Measurements from ENCODE around the gene RAB37. TPM values are rescaled to one million over a fixed set of nuclear protein-coding genes. Genes with fewer than 3 reads are reported as not detected.

The RAB37 gene
- total and polyA plus RNA-seq, 2 of the 13 experiments (the other 11 are each of a cell fraction or from before 2014, with no cell fraction given) = 0.91 to 3.7 TPM

- peaks cover 86% of the 10 kb centered on the region for H4K20me1 ChIP-seq (ENCODE audit: insufficient read depth, low read length)
- in situ Hi-C loops (cut with HindIII; ENCODE audit: extremely low pct_ligation_motif_present, low pct_unique_long_range_greater_than_20kb) = loop anchor here (10.0 kb wide), 1 partner anchor 323 kb away; the partner anchor contains the start of gene GPRC5C
Observed at GRCh38 chr17:74757502-74757901, 20.4 kb downstream of the RAB37 start.

More at GRCh38 chr17:74757502-74757901, 20.4 kb downstream of the RAB37 start:
- Histone ChIP-seq H3K79me2 (ENCODE audit: insufficient read depth, low read length) (peaks cover 98% of the 10 kb centered on the region), H3K4me1 (ENCODE audit: insufficient read depth, low read length) (peaks cover 100% of the 10 kb centered on the region), H2AFZ (ENCODE audit: low read length) (no peak overlapping the region), H3K4me3 (replicated peaks in 1 of 3; ENCODE audit: insufficient read depth in 1 of 3, low read depth in 2 of 3, low read length in 3 of 3) (peak overlapping the region in 1 of 3 experiments; percentile 49; a peak in 1 of 6 replicates), H3K9ac (ENCODE audit: insufficient read depth, low read depth, low read length) (peak overlapping the region; percentile 35; the same call in 1 of the 2 replicates), H3K4me2 (ENCODE audit: low read depth, low read length) (peak overlapping the region; percentile 92), H3K36me3 (replicated peaks in 1 of 2; ENCODE audit: control insufficient read depth in 1 of 2, insufficient read depth in 2 of 2, low read length in 2 of 2) (peaks cover 31 to 53% of the 10 kb centered on the region in 2 experiments), H3K27ac (ENCODE audit: extremely low read length, insufficient read depth, low read length) (peak overlapping the region; percentile 64), H3K27me3 (ENCODE audit: control insufficient read depth in 1 of 2, insufficient read depth in 2 of 2, low read length in 2 of 2) (no peaks in the 10 kb centered on the region), H3K9me3 (ENCODE audit: low read length) (no peaks in the 10 kb centered on the region)
- no TSS peak for BruUV-seq (replicated peaks)
- FAIRE-seq (no peak), ATAC-seq (no peak), DNase-seq (ENCODE audit: low spot score) (no peak)
- 88% methylated on average over 2 of the region's 3 CpGs for WGBS (ENCODE audit: low lambda C conversion rate)
- ChIA-PET CTCF (ENCODE audit: low intra/inter-chr PET ratio, low total read pairs) (interaction anchor here (0.8 kb wide), 1 partner anchor 9 kb away, joined by 3 read pairs; the partner anchor contains the start of gene NHERF1), POLR2A (interaction anchor here (7.7 to 29.3 kb wide), 3 partner anchors 3 to 20 kb away, joined by 68 to 1459 read pairs (median 1459); partner anchors contain the start of genes NAT9, NHERF1 and RAB37)
- intact Hi-C loops (cut with micrococcal nuclease; ENCODE audit: unreplicated experiment) = no loop called here
- TF ChIP-seq CEBPZ (IDR thresholded peaks at IDR 0.05; ENCODE audit: low read length) (no peak), MYC (CRISPR knock-in tag; IDR thresholded peaks at IDR 0.05; ENCODE audit: borderline replicate concordance) (peak; percentile 11; the same call in 1 of the 2 replicates), NFATC3 (CRISPR knock-in tag; IDR thresholded peaks at IDR 0.05) (no peak)

Data from HepG2 (cell line).